Stimulated activated CD8-positive, alpha-beta memory T cell treated with anti-CD3 and anti-CD28 coated beads, Interleukin-15, amount 100 ng/mL, for 24 hours (primary cell): ENCODE data around the gene TBC1D22A.

Source experiments
- DNase-seq: peaks from one replicate; pipeline ENCODE4 v3.0.0-alpha.2; 2020; ENCODE audit warnings: low read depth

The TBC1D22A gene

GRCh38 chr22:46835693-46836092, 73.2 kb downstream of the TBC1D22A start:
- DNase-seq, result no peak

GRCh38 chr22:46841522-46841921, 79.1 kb downstream of the TBC1D22A start:
- DNase-seq, result no peak

- no peak for DNase-seq
Measured at GRCh38 chr22:46842606-46843005, 80.2 kb downstream of the TBC1D22A start.

GRCh38 chr22:46843821-46844255, 81.4 kb downstream of the TBC1D22A start:
- DNase-seq, result no peak

GRCh38 chr22:46844606-46845210, 82.3 kb downstream of the TBC1D22A start:
- no peak for DNase-seq

- DNase-seq, result no peak
Measured at GRCh38 chr22:46845296-46846149, 83.1 kb downstream of the TBC1D22A start.

GRCh38 chr22:46846150-46846831, 83.8 kb downstream of the TBC1D22A start:
- no peak for DNase-seq

GRCh38 chr22:46846832-46847355, 84.4 kb downstream of the TBC1D22A start:
- DNase-seq, result no peak

- no peak for DNase-seq
Measured at GRCh38 chr22:46848197-46848596, 85.7 kb downstream of the TBC1D22A start.

GRCh38 chr22:46849101-46849500, 86.7 kb downstream of the TBC1D22A start:
- DNase-seq, result no peak

GRCh38 chr22:46849951-46850350, 87.5 kb downstream of the TBC1D22A start:
- DNase-seq, result no peak

GRCh38 chr22:46851311-46851710, 88.9 kb downstream of the TBC1D22A start:
- no peak for DNase-seq

- no peak for DNase-seq
Measured at GRCh38 chr22:46851941-46852340, 89.5 kb downstream of the TBC1D22A start.

GRCh38 chr22:46852771-46853170, 90.3 kb downstream of the TBC1D22A start:
- no peak for DNase-seq

- DNase-seq, result no peak
Measured at GRCh38 chr22:46853191-46853590, 90.7 kb downstream of the TBC1D22A start.

GRCh38 chr22:46854125-46854870, 91.8 kb downstream of the TBC1D22A start:
- no peak for DNase-seq

GRCh38 chr22:46855681-46856080, 93.2 kb downstream of the TBC1D22A start:
- no peak for DNase-seq

GRCh38 chr22:46856661-46857060, 94.2 kb downstream of the TBC1D22A start:
- DNase-seq, result no peak

GRCh38 chr22:46857142-46857884, 94.9 kb downstream of the TBC1D22A start:
- DNase-seq, result no peak

GRCh38 chr22:46857885-46858143, 95.4 kb downstream of the TBC1D22A start:
- no peak for DNase-seq

- no peak for DNase-seq
Measured at GRCh38 chr22:46858181-46858771, 95.8 kb downstream of the TBC1D22A start.
